ENCODE measurements around the gene COX19.

COX19 gene

GRCh38 chr7:1017586-1018333 is 42.4 kb upstream of the COX19 start:
- TF ChIP-seq FOXK2 (IDR thresholded peaks at IDR 0.05): no peak
- no peak for TF ChIP-seq PKNOX1 (IDR thresholded peaks at IDR 0.05)
- no peak for TF ChIP-seq SP1 (IDR thresholded peaks at IDR 0.05)
- no peak for TF ChIP-seq SUZ12 (IDR thresholded peaks at IDR 0.05)
- TF ChIP-seq FOXM1 (IDR thresholded peaks at IDR 0.05; ENCODE audit: borderline replicate concordance): no peak
- TF ChIP-seq FOXA1 (IDR thresholded peaks at IDR 0.05): no peak
- no peak for TF ChIP-seq ARNT (IDR thresholded peaks at IDR 0.05)
- TF ChIP-seq ZNF384 (IDR thresholded peaks at IDR 0.05): no peak
- TF ChIP-seq LEF1 (IDR thresholded peaks at IDR 0.05; ENCODE audit: borderline replicate concordance): no peak
- no peak for TF ChIP-seq TARDBP (IDR thresholded peaks at IDR 0.05)
- DNase-seq (ENCODE audit: extremely low spot score): no peak
- ChIA-PET CTCF (interaction anchor here (1.0 kb wide), 1 partner anchor 48 kb away, joined by 3 read pairs; no protein-coding TSS in a partner anchor), POLR2A (no interaction called here)

GRCh38 chr7:1016577-1017531 is 41.5 kb upstream of the COX19 start:
- no peak for TF ChIP-seq NFRKB (IDR thresholded peaks at IDR 0.05)
- no peak for TF ChIP-seq HDGF (IDR thresholded peaks at IDR 0.05; ENCODE audit: borderline replicate concordance)
- no peak for TF ChIP-seq BHLHE40 (IDR thresholded peaks at IDR 0.05; ENCODE audit: borderline replicate concordance)
- TF ChIP-seq L3MBTL2 (conservative IDR thresholded peaks at IDR 0.05): no peak
- TF ChIP-seq SP1 (IDR thresholded peaks at IDR 0.05): no peak
- TF ChIP-seq FOXM1 (IDR thresholded peaks at IDR 0.05; ENCODE audit: borderline replicate concordance): no peak
- no peak for TF ChIP-seq FOXA1 (IDR thresholded peaks at IDR 0.05)
- no peak for TF ChIP-seq ZNF384 (IDR thresholded peaks at IDR 0.05)
- no peak for TF ChIP-seq PKNOX1 (IDR thresholded peaks at IDR 0.05)
- no peak for TF ChIP-seq ARNT (IDR thresholded peaks at IDR 0.05)
- no peak for TF ChIP-seq TARDBP (IDR thresholded peaks at IDR 0.05)
- TF ChIP-seq SUZ12 (IDR thresholded peaks at IDR 0.05): no peak
- TF ChIP-seq LEF1 (IDR thresholded peaks at IDR 0.05; ENCODE audit: borderline replicate concordance): no peak
- TF ChIP-seq ELF4 (IDR thresholded peaks at IDR 0.05): no peak
- ChIA-PET CTCF (no interaction called here), POLR2A (no interaction called here)
- no peak for DNase-seq (ENCODE audit: extremely low spot score)

GRCh38 chr7:1015196-1016121 is 40.1 kb upstream of the COX19 start:
- no peak for TF ChIP-seq ELF4 (IDR thresholded peaks at IDR 0.05)
- TF ChIP-seq ARNT (IDR thresholded peaks at IDR 0.05): no peak
- TF ChIP-seq BHLHE40 (IDR thresholded peaks at IDR 0.05; ENCODE audit: borderline replicate concordance): no peak
- TF ChIP-seq PKNOX1 (IDR thresholded peaks at IDR 0.05): no peak
- TF ChIP-seq ZNF384 (IDR thresholded peaks at IDR 0.05): no peak
- TF ChIP-seq LEF1 (IDR thresholded peaks at IDR 0.05; ENCODE audit: borderline replicate concordance): no peak
- no peak for TF ChIP-seq CTBP1 (IDR thresholded peaks at IDR 0.05; ENCODE audit: borderline replicate concordance)
- TF ChIP-seq HDGF (IDR thresholded peaks at IDR 0.05; ENCODE audit: borderline replicate concordance): no peak
- no peak for TF ChIP-seq L3MBTL2 (conservative IDR thresholded peaks at IDR 0.05)
- TF ChIP-seq SP1 (IDR thresholded peaks at IDR 0.05): no peak
- no peak for TF ChIP-seq FOXM1 (IDR thresholded peaks at IDR 0.05; ENCODE audit: borderline replicate concordance)
- TF ChIP-seq FOXA1 (IDR thresholded peaks at IDR 0.05): no peak
- TF ChIP-seq TARDBP (IDR thresholded peaks at IDR 0.05): no peak
- no peak for TF ChIP-seq NFRKB (IDR thresholded peaks at IDR 0.05)
- DNase-seq (ENCODE audit: extremely low spot score): no peak
- POLR2A ChIA-PET: no interaction called here
- CTCF ChIA-PET: no interaction called here

GRCh38 chr7:1014681-1015080 is 39.3 kb upstream of the COX19 start:
- no peak for DNase-seq (ENCODE audit: extremely low spot score)
- TF ChIP-seq L3MBTL2 (conservative IDR thresholded peaks at IDR 0.05) (no peak), ARNT (IDR thresholded peaks at IDR 0.05) (no peak), LEF1 (IDR thresholded peaks at IDR 0.05; ENCODE audit: borderline replicate concordance) (no peak), ELF4 (IDR thresholded peaks at IDR 0.05) (no peak), FOXA1 (IDR thresholded peaks at IDR 0.05) (no peak), SP1 (IDR thresholded peaks at IDR 0.05) (no peak), ZNF384 (IDR thresholded peaks at IDR 0.05) (no peak), SUZ12 (IDR thresholded peaks at IDR 0.05) (no peak), PKNOX1 (IDR thresholded peaks at IDR 0.05) (no peak), FOXK2 (IDR thresholded peaks at IDR 0.05) (no peak)
- CTCF ChIA-PET: no interaction called here
- POLR2A ChIA-PET: no interaction called here

Measured in HEK293T (cell line).